Liver (tissue), 9 donors: ENCODE results near the gene AMBN. TPM values are rescaled to one million over a fixed set of nuclear protein-coding genes. Genes with fewer than 3 reads are reported as not detected.

Experiments
- DNase-seq: peaks from one replicate; pipeline ENCODE4 v3.0.0-alpha.2; 2017; ENCODE audit warnings: low spot score
- H3K27ac ChIP-seq, 2 donors: one replicate each; pipeline ENCODE4 v1.7.0; 2013; ENCODE audit warnings: inconsistent platforms in 2 of 2, low read length in 2 of 2, control low read depth in 1 of 2, low read depth in 1 of 2, mild to moderate bottlenecking in 1 of 2
- H3K27me3 ChIP-seq, 4 donors: one replicate each; pipeline versions ENCODE4 v1.6.1 to v1.7.0; 2013; ENCODE audit warnings: low read length in 3 of 4, inconsistent platforms in 1 of 4, mild to moderate bottlenecking in 1 of 4, moderate library complexity in 1 of 4; ENCODE audit not compliant: control insufficient read depth in 4 of 4, insufficient read depth in 4 of 4
- H3K36me3 ChIP-seq, 4 donors: one replicate each; pipeline versions ENCODE4 v1.6.1 to v1.7.0; 2013; ENCODE audit warnings: low read length in 3 of 4, mild to moderate bottlenecking in 3 of 4, low read depth in 1 of 4, moderate library complexity in 1 of 4; ENCODE audit not compliant: control insufficient read depth in 4 of 4, insufficient read depth in 3 of 4
- H3K4me1 ChIP-seq, 4 donors: one replicate each; pipeline versions ENCODE4 v1.6.1 to v1.7.0; 2013; ENCODE audit warnings: low read length in 3 of 4, mild to moderate bottlenecking in 3 of 4, moderate library complexity in 1 of 4; ENCODE audit not compliant: control insufficient read depth in 4 of 4, insufficient read depth in 4 of 4
- H3K4me3 ChIP-seq, 3 donors: one replicate each; pipeline versions ENCODE4 v1.6.1 to v1.7.0; 2013; ENCODE audit warnings: low read length in 3 of 3, control low read depth in 1 of 3, low read depth in 1 of 3, mild to moderate bottlenecking in 1 of 3
- H3K9ac ChIP-seq, 2 donors: one replicate each; pipeline ENCODE4 v1.7.0; 2013; ENCODE audit warnings: low read length in 2 of 2, mild to moderate bottlenecking in 2 of 2, moderate library complexity in 2 of 2, control low read depth in 1 of 2, low read depth in 1 of 2
- H3K9me3 ChIP-seq, 4 donors: one replicate each; pipeline versions ENCODE4 v1.6.1 to v1.7.0; 2013; ENCODE audit warnings: low read length in 3 of 4; ENCODE audit not compliant: control insufficient read depth in 4 of 4
- ATF3 ChIP-seq: IDR thresholded peaks from 2 replicates; pipeline ENCODE4 v1.6.1; 2016; ENCODE audit warnings: antibody characterized with exemption
- CTCF ChIP-seq: fragments of 150-350 bp; IDR thresholded peaks from 2 replicates; pipeline ENCODE4 v1.5.1; 2017; ENCODE audit warnings: improper control_type of control experiment, low read depth, low read length; ENCODE audit not compliant: missing input control
- EGR1 ChIP-seq, 2 donors: IDR thresholded peaks; 2 replicates each; pipeline ENCODE4 v1.6.1; 2016 to 2018; ENCODE audit warnings: antibody characterized with exemption in 2 of 2, low read depth in 2 of 2
- FOXA1 ChIP-seq: IDR thresholded peaks from 2 replicates; pipeline ENCODE4 v1.6.1; 2016; ENCODE audit warnings: antibody characterized with exemption
- FOXA2 ChIP-seq: IDR thresholded peaks from 2 replicates; pipeline ENCODE4 v1.6.1; 2016; ENCODE audit warnings: antibody characterized with exemption
- GABPA ChIP-seq, 2 donors: IDR thresholded peaks in 1 of 2; conservative IDR thresholded peaks in 1 of 2; 2 replicates each; pipeline ENCODE4 v1.6.1; 2016; ENCODE audit warnings: antibody characterized with exemption in 2 of 2, mild to moderate bottlenecking in 1 of 2, moderate library complexity in 1 of 2
- HNF4A ChIP-seq, 2 donors: conservative IDR thresholded peaks; 2 replicates each; pipeline ENCODE4 v1.6.1; 2016; ENCODE audit warnings: antibody characterized with exemption in 2 of 2, mild to moderate bottlenecking in 2 of 2
- HNF4G ChIP-seq: IDR thresholded peaks from 2 replicates; pipeline ENCODE4 v1.6.1; 2016; ENCODE audit warnings: antibody characterized with exemption
- JUND ChIP-seq, 2 donors: IDR thresholded peaks; 2 replicates each; pipeline ENCODE4 v1.6.1; 2016; ENCODE audit warnings: antibody characterized with exemption in 2 of 2
- MAX ChIP-seq: IDR thresholded peaks from 2 replicates; pipeline ENCODE4 v1.6.1; 2016; ENCODE audit warnings: antibody characterized with exemption
- NR2F2 ChIP-seq: IDR thresholded peaks from 2 replicates; pipeline ENCODE4 v1.6.1; 2016; ENCODE audit warnings: antibody characterized with exemption
- RAD21 ChIP-seq, 2 donors: IDR thresholded peaks; 2 replicates each; pipeline ENCODE4 v1.6.1; 2016; ENCODE audit warnings: antibody characterized with exemption in 2 of 2, mild to moderate bottlenecking in 2 of 2
- REST ChIP-seq: IDR thresholded peaks from 2 replicates; pipeline ENCODE4 v1.6.1; 2016; ENCODE audit warnings: antibody characterized with exemption, mild to moderate bottlenecking
- RXRA ChIP-seq, 2 donors: IDR thresholded peaks; 2 replicates each; pipeline ENCODE4 v1.6.1; 2017 to 2018; ENCODE audit warnings: antibody characterized with exemption in 2 of 2, mild to moderate bottlenecking in 1 of 2
- SP1 ChIP-seq: IDR thresholded peaks from 2 replicates; pipeline ENCODE4 v1.6.1; 2018; ENCODE audit warnings: antibody characterized with exemption, mild to moderate bottlenecking
- TAF1 ChIP-seq: conservative IDR thresholded peaks from 2 replicates; pipeline ENCODE4 v1.6.1; 2016; ENCODE audit warnings: antibody characterized with exemption, mild to moderate bottlenecking
- YY1 ChIP-seq: IDR thresholded peaks from 2 replicates; pipeline ENCODE4 v1.6.1; 2016; ENCODE audit warnings: antibody characterized with exemption, mild to moderate bottlenecking
- ZBTB33 ChIP-seq: IDR thresholded peaks from 2 replicates; pipeline ENCODE4 v1.6.1; 2016; ENCODE audit warnings: antibody characterized with exemption
- WGBS: extraction: QIAGEN DNeasy Blood & Tissue Kit; methylation state at CpG from one replicate; pipeline ENCODE4 v1.1.7; 2013; 5-methylcytosine and 5-hydroxymethylcytosine counted together
- polyA plus RNA-seq, 2 donors: library from polyadenylated mRNA; stranded (reverse) in 1 of 2; unstranded in 1 of 2; fragments of 200-250 nt in 1 of 2; fragments of >200 nt in 1 of 2; fragmentation: Nextera tagmentation in 1 of 2; extraction: Ambion mirVana in 1 of 2; gene quantifications; one replicate each; pipeline versions ENCODE4 v1.2.1 to v1.2.3, GENCODE V29; 2013 to 2015
- total RNA-seq, 2 donors: library from RNA; depleted of rRNA; stranded (reverse); fragments of >200 nt; gene quantifications; one replicate each; pipeline ENCODE4 v1.2.3, GENCODE V29; 2014
- donor health status: healthy.
- donor health status: healthy.
- donor health status: healthy.
- donor health status: healthy.
- donor health status: healthy.

AMBN gene
- total and polyA plus RNA-seq, 4 donors = not detected

- TF ChIP-seq MAX = no peak
Measured at GRCh38 chr4:70559211-70559830, 32.7 kb upstream of the AMBN start (continued).

- H3K4me3 ChIP-seq = no peak overlapping the region
- H3K36me3 ChIP-seq = no peaks in the 10 kb centered on the region
- TF ChIP-seq HNF4A (conservative IDR thresholded peaks at IDR 0.05) = peak in 1 of 2 donors; percentile 44
- no peak for TF ChIP-seq GABPA (IDR thresholded peaks at IDR 0.05 in 1 of 2, conservative IDR thresholded peaks at IDR 0.05 in 1 of 2)
- TF ChIP-seq SP1 = no peak
- no peak for TF ChIP-seq REST
- no peak for TF ChIP-seq TAF1
- peak; percentile 54 for TF ChIP-seq FOXA2
- no peak for TF ChIP-seq MAX
- no peak for TF ChIP-seq ZBTB33
- TF ChIP-seq NR2F2 = no peak
- no peak for TF ChIP-seq RAD21 (IDR thresholded peaks at IDR 0.05)
- TF ChIP-seq HNF4G = no peak
- TF ChIP-seq EGR1 (IDR thresholded peaks at IDR 0.05; ENCODE audit: low read depth in 2 of 2) = no peak
- TF ChIP-seq JUND (IDR thresholded peaks at IDR 0.05) = no peak
- no peak for TF ChIP-seq ATF3
- peak; percentile 41 for TF ChIP-seq YY1
- TF ChIP-seq FOXA1 = peak; percentile 26
- no peak for TF ChIP-seq CTCF
- TF ChIP-seq RXRA (IDR thresholded peaks at IDR 0.05) = no peak
- 61% methylated on average over 1 of the region's 1 CpG for WGBS
- no peak overlapping the region for H3K9ac ChIP-seq
- H3K27me3 ChIP-seq = no peaks in the 10 kb centered on the region
- peaks cover 0 to 2% (median 0%) of the 10 kb centered on the region in 4 donors for H3K4me1 ChIP-seq
- H3K9me3 ChIP-seq = no peaks in the 10 kb centered on the region
- no peak for DNase-seq
- no peak overlapping the region for H3K27ac ChIP-seq
Measured at GRCh38 chr4:70559924-70560323, 32.1 kb upstream of the AMBN start.
